Loucy (cell line): ENCODE results near the gene SMAD7.

Experiments
- EZH2phosphoT487 ChIP-seq: fragments of 200-600 bp; IDR thresholded peaks from 2 replicates; pipeline ENCODE4 v1.6.1; 2018; ENCODE audit warnings: antibody characterized with exemption, mild to moderate bottlenecking, moderate library complexity, borderline replicate concordance
- TF ChIP-seq, protein P1 (sequence below): fragments of 200-600 bp; sonication (generic); conservative IDR thresholded peaks from 2 replicates; pipeline ENCODE4 v1.5.1; 2014; ENCODE audit warnings: mild to moderate bottlenecking, antibody characterized with exemption, low read length

GRCh38 chr18:48929941-48930713, 20.6 kb downstream of the SMAD7 start:
- TF ChIP-seq, protein P1, sequence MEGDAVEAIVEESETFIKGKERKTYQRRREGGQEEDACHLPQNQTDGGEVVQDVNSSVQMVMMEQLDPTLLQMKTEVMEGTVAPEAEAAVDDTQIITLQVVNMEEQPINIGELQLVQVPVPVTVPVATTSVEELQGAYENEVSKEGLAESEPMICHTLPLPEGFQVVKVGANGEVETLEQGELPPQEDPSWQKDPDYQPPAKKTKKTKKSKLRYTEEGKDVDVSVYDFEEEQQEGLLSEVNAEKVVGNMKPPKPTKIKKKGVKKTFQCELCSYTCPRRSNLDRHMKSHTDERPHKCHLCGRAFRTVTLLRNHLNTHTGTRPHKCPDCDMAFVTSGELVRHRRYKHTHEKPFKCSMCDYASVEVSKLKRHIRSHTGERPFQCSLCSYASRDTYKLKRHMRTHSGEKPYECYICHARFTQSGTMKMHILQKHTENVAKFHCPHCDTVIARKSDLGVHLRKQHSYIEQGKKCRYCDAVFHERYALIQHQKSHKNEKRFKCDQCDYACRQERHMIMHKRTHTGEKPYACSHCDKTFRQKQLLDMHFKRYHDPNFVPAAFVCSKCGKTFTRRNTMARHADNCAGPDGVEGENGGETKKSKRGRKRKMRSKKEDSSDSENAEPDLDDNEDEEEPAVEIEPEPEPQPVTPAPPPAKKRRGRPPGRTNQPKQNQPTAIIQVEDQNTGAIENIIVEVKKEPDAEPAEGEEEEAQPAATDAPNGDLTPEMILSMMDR: no peak
- no peak for TF ChIP-seq EZH2phosphoT487
